ENCODE measurements around the gene TBX21. TPM values are rescaled to one million over a fixed set of nuclear protein-coding genes. Genes with fewer than 3 reads are reported as not detected.
"Not testable (repeated sequence)": the region's sequence is repeated elsewhere in the genome, so short reads cannot be mapped to it uniquely, and the experiment has no call there.

Gene TBX21
- total RNA-seq, 1 experiment from 2014 or later, result not detected

DNA sequence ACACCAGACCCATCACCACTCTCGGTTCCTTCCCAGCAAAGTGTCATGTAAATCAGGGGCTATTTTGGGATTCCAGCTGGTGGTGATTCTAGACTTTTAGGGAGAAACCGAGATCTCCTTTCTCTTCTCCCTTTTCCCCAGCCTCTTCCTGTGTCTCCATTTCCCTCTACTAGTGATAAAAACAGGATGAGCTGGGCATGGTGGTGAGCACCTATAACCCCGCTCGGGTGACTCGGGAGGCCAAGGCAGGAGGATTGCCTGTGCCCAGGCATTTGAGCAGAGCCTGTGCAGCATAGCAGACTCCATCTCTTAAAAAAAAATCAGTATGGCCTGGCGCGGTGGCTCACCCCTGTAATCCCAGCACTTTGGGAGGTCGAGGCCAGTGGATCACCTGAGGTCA, 6.1 kb downstream of the TBX21 start:
- no peak overlapping the region for H3K4me3 ChIP-seq (ENCODE audit: low read length)
- TF ChIP-seq, protein P1, sequence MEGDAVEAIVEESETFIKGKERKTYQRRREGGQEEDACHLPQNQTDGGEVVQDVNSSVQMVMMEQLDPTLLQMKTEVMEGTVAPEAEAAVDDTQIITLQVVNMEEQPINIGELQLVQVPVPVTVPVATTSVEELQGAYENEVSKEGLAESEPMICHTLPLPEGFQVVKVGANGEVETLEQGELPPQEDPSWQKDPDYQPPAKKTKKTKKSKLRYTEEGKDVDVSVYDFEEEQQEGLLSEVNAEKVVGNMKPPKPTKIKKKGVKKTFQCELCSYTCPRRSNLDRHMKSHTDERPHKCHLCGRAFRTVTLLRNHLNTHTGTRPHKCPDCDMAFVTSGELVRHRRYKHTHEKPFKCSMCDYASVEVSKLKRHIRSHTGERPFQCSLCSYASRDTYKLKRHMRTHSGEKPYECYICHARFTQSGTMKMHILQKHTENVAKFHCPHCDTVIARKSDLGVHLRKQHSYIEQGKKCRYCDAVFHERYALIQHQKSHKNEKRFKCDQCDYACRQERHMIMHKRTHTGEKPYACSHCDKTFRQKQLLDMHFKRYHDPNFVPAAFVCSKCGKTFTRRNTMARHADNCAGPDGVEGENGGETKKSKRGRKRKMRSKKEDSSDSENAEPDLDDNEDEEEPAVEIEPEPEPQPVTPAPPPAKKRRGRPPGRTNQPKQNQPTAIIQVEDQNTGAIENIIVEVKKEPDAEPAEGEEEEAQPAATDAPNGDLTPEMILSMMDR (conservative IDR thresholded peaks at IDR 0.05; ENCODE audit: low read depth, low read length), result no peak
- TF ChIP-seq EZH2phosphoT487 (IDR thresholded peaks at IDR 0.05; ENCODE audit: borderline replicate concordance, low read length) (no peak), EZH2 (IDR thresholded peaks at IDR 0.05; ENCODE audit: low read length, unreplicated experiment) (no peak)
- intact Hi-C loops (cut with micrococcal nuclease), result no loop called here
- H3K27me3 ChIP-seq (ENCODE audit: low read length), result peaks cover 4% of the 10 kb centered on the region
- ChIA-PET CTCF (no interaction called here), POLR2A (ENCODE audit: unreplicated experiment) (no interaction called here)
- no peaks in the 10 kb centered on the region for H3K4me1 ChIP-seq (ENCODE audit: insufficient read depth, low read length)
- H3K9me2 ChIP-seq (replicated peaks; ENCODE audit: low read length), result no peaks in the 10 kb centered on the region
- no peaks in the 10 kb centered on the region for H3F3A ChIP-seq (ENCODE audit: low read length, unreplicated experiment)
- H3K27ac ChIP-seq (ENCODE audit: low read length), result no peak overlapping the region
- no peaks in the 10 kb centered on the region for H3K9me3 ChIP-seq (ENCODE audit: low read length)
- H2AFZ ChIP-seq (ENCODE audit: low read length), result no peak overlapping the region
- no peaks in the 10 kb centered on the region for H3K79me2 ChIP-seq (ENCODE audit: low read length)
- H3K9ac ChIP-seq (ENCODE audit: low read length), result no peak overlapping the region
- ATAC-seq, result no peak
- DNase-seq, result no peak
- no peaks in the 10 kb centered on the region for H4K20me1 ChIP-seq (ENCODE audit: low read length)
- H3K4me2 ChIP-seq (ENCODE audit: low read length), result no peak overlapping the region
- no peaks in the 10 kb centered on the region for H3K36me3 ChIP-seq (ENCODE audit: low read depth, low read length)
- no TSS peak for BruUV-seq (replicated peaks)

DNA sequence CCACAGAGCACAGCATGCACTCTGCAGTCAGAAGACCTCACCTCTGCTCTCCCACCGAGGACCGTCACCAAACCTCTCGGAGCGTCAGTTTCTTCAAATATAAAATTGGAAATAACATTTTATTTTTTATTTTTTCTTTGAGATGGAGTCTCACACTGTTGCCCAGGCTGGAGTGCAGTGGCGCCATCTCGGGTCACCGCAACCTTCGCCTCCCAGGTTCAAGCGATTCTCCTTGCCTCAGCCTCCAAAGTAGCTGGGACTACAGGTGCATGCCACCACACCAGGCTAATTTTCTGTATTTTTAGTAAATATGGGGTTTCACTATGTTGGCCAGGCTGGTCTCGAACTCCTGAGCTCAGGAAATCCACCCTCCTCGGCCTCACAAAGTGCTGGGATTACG, 6.9 kb downstream of the TBX21 start:
- CTCF ChIA-PET; H3K36me3 ChIP-seq (ENCODE audit: low read depth, low read length); H3K27ac ChIP-seq (ENCODE audit: low read length); H3F3A ChIP-seq (ENCODE audit: low read length, unreplicated experiment); H2AFZ ChIP-seq (ENCODE audit: low read length); H4K20me1 ChIP-seq (ENCODE audit: low read length); H3K9me2 ChIP-seq (replicated peaks; ENCODE audit: low read length); H3K4me1 ChIP-seq (ENCODE audit: insufficient read depth, low read length); DNase-seq; BruUV-seq (replicated peaks); H3K9me3 ChIP-seq (ENCODE audit: low read length); H3K79me2 ChIP-seq (ENCODE audit: low read length); intact Hi-C loops (cut with micrococcal nuclease); H3K4me2 ChIP-seq (ENCODE audit: low read length); ATAC-seq; H3K4me3 ChIP-seq (ENCODE audit: low read length); H3K9ac ChIP-seq (ENCODE audit: low read length): not testable (repeated sequence)
- POLR2A ChIA-PET (ENCODE audit: unreplicated experiment), result interaction anchor here (0.6 kb wide), 1 partner anchor 590 kb away, joined by 5 read pairs; no protein-coding TSS in a partner anchor
- peaks cover 12% of the 10 kb centered on the region for H3K27me3 ChIP-seq (ENCODE audit: low read length)

DNA sequence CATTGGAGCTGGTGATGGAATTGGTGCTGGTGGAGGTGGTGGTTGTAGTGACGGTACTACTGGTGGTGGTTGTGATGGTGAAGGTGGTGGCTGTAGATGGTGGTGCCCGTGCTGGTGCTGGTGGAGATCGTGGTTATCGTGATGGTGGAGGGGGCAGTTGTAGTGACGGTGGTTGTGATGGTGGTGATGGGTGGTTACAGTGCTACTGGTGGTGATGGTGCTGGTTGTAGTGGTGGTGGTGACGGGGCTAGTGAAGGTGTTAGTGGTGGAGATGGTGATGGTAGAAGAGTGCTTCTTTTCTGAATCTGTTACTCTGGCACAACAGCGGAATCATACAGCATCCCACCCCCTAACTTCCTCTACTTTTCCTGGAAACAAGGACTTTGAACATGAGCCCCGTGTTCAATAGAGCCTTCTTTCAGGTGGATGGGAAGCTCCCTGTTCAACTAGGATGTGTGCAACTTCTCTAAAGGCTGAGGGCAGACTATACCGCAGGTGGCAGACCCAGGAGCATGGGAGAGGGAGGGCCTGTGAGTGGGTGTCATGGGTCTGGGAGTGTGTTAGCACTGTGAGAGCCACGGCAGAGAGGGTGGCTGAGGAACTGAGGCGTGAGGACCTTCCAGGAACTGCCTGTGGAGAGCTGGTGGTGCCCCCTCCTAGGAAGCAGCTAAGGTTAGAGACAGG, 8.2 kb downstream of the TBX21 start:
- H3K27me3 ChIP-seq (ENCODE audit: low read length), result peaks cover 24% of the 10 kb centered on the region
- no peak overlapping the region for H3K4me3 ChIP-seq (ENCODE audit: low read length)
- no peak overlapping the region for H3K27ac ChIP-seq (ENCODE audit: low read length)
- no peak overlapping the region for H3K4me2 ChIP-seq (ENCODE audit: low read length)
- intact Hi-C loops (cut with micrococcal nuclease), result no loop called here
- TF ChIP-seq, protein P1 (conservative IDR thresholded peaks at IDR 0.05; ENCODE audit: low read depth, low read length), result no peak
- TF ChIP-seq EZH2 (IDR thresholded peaks at IDR 0.05; ENCODE audit: low read length, unreplicated experiment) (no peak), EZH2phosphoT487 (IDR thresholded peaks at IDR 0.05; ENCODE audit: borderline replicate concordance, low read length) (no peak)
- H2AFZ ChIP-seq (ENCODE audit: low read length), result no peak overlapping the region
- no peak overlapping the region for H3K9ac ChIP-seq (ENCODE audit: low read length)
- no peaks in the 10 kb centered on the region for H3F3A ChIP-seq (ENCODE audit: low read length, unreplicated experiment)
- DNase-seq (no peak), ATAC-seq (no peak)
- no TSS peak for BruUV-seq (replicated peaks)
- POLR2A ChIA-PET (ENCODE audit: unreplicated experiment), result no interaction called here
- CTCF ChIA-PET, result no interaction called here
- no peaks in the 10 kb centered on the region for H3K36me3 ChIP-seq (ENCODE audit: low read depth, low read length)
- no peaks in the 10 kb centered on the region for H3K79me2 ChIP-seq (ENCODE audit: low read length)
- H3K9me3 ChIP-seq (ENCODE audit: low read length), result no peaks in the 10 kb centered on the region
- no peaks in the 10 kb centered on the region for H4K20me1 ChIP-seq (ENCODE audit: low read length)
- H3K4me1 ChIP-seq (ENCODE audit: insufficient read depth, low read length), result no peaks in the 10 kb centered on the region
- no peaks in the 10 kb centered on the region for H3K9me2 ChIP-seq (replicated peaks; ENCODE audit: low read length)
